Measurements from ENCODE around the gene PRR5L. TPM values are rescaled to one million over a fixed set of nuclear protein-coding genes. Genes with fewer than 3 reads are reported as not detected.
"Not testable (repeated sequence)": the region's sequence is repeated elsewhere in the genome, so short reads cannot be mapped to it uniquely, and the experiment has no call there.

The PRR5L gene
- polyA plus RNA-seq, 5 donors, result 10.6 to 22.8 (median 11.5) TPM

DNA sequence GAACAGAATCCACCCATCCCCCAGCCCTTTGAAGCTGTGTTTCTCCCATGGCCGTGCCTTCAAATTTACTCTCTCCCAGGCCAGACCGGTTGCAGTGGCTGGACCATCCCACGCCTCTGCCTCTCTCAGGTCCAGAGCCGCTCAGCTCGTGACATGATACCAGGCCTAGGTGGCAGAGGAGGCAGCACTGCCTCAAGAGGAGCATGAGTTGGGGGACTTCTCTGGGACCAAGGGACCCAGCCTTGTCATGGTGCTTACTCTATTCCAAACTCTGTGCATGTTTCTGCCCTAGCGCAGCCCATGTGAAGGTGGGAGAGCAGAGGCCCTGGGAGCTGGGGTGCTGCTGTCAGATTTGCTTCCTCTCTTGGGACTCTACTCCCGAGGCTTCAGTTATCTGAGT lies 163.0 kb downstream of the PRR5L start:
- DNase-seq, result no peak

DNA sequence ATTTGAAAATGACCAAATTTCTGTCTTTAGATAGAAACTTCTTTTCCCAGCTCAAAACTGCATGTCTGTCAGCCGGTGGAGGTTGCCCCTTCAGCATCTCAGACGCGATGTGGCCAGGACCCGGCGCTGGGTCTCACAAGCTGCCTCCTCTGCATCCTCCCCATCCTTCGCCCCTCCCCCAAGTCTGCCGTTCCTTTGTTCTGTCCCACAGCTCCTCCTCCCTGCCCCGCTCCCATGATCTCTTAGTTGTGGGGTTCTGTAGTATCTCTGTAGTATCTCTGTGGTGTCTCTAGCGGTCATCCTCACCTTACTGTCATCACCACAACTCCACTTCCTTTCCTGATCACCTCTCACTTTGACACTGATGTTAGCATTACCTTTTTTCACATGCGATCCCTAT lies 164.1 kb downstream of the PRR5L start:
- DNase-seq, result no peak

DNA sequence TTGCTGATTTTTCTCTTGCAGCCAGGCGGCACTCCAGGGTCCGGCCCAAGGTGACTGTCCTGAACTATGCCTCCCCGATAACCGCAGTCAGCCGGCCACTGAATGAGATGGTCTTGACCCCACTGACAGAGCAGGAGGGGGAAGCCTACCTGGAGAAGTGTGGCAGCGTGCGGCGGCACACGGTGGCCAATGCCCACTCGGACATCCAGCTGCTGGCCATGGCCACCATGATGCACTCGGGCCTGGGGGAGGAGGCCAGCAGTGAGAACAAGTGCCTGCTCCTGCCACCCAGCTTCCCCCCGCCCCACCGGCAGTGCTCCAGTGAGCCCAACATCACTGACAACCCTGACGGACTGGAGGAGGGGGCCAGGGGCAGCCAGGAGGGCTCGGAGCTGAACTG lies 166.2 kb downstream of the PRR5L start:
- no peak for DNase-seq

DNA sequence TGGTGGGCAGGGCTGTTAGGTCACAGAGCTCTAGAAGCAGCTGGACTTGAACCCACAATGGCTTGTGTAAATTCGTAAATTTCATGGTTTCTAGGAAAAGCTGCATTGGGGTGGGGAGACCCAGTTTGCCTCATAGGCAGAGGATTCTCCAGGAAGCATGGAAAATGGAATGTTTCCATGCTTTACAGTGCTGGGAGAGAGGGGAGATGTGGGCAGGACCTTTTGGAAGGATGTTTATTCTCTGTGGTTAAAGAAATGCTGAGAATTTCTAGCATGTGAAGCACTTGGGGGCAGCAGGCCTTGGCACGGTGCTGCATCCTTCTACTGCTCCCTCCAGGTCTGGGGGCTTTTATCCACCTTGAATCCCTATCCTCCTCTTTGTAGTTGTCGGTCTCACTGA lies 167.7 kb downstream of the PRR5L start:
- no peak for DNase-seq

DNA sequence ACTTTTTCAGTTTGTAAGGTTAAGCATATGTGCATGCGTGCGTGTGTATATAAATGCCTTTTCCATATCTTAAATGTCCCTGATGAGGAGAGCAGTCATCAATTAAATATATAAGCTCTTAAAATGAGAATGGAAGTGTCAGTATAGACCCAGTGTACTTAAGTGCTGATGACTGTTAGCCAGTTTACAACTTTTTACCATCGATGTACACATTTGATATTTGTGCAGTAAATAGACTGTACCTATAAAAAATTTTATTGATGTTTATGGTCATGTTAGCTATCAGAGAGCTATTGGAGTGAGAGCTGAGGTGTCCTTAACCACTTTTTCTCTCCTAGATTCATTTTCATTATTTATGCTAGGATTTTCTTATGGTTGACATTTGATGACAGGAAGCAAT lies 168.6 kb downstream of the PRR5L start:
- DNase-seq, result no peak

DNA sequence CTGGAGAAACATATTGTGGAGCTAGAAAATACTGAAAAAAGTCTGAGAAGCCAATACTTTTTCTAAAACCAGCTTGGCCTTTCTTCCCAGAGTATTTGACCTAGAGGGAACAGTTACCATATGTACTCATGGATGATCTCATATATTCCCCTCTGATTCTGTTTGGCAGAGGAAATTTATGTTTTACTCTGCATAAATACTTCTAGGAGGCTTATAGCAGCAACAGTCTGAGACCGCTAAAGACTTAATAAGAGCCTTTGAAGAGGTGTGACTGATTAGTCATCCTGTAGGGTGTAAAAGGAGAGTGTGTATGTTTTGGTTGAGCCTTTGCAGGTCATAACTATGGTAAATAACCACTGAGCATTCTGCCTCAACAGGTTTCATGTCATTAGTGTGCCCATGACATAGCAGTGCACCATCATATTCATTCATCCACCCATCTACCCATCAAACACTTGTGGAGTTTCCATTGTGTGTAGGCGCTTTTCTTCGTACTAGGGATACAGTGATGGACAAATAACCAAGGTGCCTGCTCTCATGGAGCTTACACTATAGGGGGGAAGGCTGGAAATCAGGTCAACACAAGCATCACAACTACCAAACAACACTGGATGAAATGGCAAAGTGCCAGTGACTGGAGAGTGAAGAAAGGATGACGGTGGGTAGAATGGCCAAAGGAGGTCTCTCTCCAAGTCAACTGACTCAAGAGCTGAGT lies 169.5 kb downstream of the PRR5L start:
- no peak for DNase-seq

DNA sequence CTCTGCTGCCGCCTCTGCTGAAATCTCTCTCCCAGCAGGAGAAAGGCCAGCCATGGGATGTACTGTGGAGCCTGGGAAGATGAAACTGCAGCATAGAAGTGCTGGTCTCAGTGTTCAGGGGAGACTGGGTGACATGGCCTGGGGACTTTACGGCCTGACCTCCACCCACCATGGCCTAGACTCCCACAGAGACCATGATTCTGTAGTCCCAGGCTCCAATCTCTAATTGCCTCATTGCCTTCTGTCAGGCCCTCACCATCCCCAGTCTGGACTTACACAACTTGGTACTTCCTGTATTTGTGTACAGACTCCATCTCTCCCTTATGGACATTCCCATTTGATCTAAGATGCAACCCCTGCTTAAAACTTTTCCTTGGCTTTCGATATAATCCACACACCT lies 170.9 kb downstream of the PRR5L start:
- DNase-seq, result no peak

DNA sequence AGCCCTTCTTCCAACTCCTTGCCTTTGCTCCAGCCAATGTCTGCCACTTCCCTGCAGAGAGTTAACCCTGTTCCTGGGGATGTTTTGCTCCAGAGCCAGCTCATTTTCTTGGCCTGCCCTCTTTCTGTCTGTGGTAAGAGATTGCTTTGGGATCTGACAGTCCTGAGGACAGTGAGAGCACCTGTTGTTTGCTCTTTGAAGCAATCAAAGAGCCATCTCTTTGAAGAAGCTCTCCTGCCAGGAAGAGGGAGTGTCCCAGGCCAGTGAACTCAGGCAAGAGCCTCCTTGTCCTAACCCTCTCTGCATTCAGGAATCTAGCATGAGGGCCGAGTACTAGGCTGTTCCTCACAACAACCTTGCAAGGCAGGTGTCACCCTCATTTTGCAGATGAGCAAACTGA lies 171.8 kb downstream of the PRR5L start:
- no peak for DNase-seq

DNA sequence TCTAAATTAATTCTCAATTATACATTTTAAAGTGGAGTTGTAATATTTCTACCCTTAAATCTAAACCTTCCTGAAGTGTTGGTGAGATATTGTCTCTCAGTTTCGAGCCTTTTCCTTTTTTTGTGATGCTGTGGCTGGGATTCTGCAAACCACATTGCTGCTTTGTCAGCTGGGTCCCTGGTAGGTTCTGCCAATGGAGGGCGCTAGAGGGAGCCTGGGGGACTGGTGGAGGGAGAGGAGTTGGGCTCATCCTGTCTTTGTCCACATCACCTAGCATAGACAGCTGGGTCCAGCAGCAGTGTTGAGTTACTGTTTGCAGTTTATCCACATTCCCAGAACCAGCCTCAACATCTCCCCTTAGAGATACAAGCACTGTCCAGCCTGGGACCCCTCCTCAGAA lies 173.0 kb downstream of the PRR5L start:
- no peak for DNase-seq

DNA sequence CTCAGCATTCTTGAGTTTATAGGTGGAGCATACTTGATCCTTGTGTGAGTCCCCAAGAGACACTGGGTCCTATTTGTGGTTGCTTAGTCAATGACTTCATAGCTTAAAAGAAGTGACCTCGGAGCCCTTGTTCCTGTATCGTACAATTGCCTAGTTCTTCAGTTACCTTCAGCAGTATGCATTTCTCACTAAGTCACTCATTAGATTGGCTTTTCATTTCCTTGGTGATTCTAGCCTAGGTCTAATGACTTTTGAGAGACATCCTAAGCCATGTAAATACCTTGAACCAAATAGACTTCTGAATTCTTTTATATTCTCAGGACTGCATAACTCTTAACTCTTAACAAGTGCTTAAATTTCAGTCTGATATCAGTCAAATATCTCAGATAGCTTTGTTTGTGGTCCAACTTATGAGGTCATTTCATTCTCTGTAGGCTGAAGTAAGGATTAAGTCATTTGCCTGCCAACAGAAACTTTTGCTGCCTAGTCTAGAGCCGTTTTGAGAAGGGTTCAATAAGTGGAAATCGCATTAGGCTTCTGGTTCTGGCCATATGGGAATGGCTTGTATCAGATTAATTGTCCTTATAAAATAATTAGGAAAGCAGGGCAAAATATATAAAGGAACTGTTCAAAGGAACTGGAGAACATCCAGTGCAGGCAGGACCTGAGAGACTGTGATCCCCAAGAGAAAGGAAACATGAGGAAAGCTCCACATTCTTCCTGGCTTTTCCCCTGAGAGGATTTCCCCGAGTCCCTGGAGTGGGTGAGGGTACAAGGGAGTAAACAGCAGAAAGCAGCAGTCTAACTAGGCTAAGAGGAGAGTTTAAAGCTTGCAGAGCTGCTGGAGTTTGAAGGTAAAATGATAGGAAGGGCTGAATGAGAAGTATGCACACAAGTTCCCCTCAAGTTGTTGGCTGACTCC lies 174.1 kb downstream of the PRR5L start:
- DNase-seq, result no peak

DNA sequence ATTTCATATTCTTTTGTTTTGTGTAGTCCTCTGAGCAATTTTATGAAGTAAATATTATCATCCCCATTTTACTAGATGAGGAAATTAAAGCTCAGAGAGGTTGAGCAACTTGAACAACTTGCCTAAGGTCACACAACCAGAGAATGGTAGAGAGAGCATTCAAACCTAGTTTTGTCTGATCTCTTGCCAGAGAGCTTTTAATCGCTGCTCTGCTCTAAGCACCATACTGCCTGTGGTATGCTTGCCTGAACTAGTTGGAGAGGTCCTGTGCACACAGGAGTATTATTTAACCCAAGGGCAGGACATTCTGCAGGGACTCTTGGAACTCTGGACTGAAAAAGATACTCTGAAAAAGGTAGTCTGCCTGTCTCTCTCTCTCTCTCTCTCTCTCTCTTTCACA lies 175.5 kb downstream of the PRR5L start:
- no peak for DNase-seq

DNA sequence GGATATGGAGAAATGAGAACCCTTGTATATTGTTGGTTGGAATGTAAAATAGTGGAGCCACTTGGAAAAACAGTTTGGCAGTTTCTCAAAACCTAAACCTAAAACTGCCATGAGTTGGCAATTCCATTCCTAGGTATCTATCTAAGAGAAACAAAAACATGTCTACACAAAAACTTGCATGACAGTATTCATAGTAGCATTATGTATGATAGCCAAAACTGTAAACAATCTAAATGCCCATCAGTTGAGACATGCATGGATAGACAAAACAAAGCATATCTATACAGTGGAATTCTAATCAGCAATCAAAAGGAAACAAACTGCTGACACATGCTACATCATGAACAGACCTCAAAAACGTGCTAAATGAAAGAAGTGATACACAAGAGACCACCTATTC lies 179.1 kb downstream of the PRR5L start:
- DNase-seq, result no peak

DNA sequence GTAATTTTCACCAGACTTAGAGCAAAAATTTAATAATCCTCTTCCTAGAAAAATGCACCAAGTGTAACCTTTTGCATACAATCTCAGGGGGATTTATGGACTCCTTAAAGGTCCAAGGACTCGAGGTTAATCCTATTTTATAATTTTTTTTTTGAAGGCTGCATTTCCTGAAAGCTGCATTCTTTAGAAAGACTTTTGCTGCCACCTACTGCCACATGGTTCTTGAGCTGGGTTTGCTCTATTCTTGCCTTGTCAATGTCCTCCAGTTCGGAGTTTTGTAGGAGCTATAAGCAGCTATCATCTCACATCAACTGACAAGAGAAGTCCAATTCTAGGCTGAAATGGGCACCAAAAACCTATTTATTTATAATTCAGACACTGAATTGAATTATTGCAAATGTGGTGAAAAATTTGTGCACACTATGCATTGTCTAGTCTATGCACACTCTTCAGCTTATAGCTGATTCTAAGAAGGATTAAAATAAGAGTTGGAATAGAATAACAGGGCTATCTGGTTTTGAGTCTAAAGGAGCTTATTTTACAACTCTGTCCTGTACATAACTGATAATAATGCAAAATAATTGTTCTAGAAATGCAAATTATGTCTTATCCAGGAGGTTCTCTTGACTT lies 182.7 kb downstream of the PRR5L start:
- DNase-seq, result peak in 1 of 2 donors; percentile 61

DNA sequence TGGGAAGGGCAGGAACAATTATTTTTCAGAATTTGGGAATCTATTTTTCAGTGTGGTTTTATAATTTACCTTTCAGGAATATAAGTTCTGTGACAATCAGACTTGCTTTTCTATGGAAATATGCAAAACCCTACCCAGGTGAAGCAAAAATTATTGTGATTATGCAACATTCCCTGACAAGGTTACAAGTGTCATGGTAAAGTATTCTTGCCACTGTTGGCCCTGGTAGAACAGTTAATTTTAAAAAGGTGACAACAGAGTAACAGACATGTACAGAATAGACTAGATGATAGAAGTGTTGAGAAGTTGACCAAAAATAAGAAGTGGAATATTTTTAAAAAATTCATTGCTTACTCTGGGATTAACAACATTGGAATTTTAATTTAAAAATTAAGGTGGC lies 184.7 kb downstream of the PRR5L start:
- no peak for DNase-seq

DNA sequence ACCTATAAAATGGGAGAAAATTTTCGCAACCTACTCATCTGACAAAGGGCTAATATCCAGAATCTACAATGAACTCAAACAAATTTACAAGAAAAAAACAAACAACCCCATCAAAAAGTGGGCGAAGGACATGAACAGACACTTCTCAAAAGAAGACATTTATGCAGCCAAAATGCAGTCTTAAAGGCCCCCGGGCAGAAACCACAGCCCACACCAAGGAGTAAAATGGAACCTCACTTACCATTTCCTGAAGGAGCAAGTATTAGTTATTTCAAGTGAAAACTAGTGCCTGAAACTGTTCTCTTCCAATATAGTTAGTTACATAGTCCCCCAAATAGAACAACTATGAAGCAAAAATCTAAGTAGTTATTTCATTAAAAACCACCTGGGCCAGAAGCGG lies 187.0 kb downstream of the PRR5L start:
- DNase-seq, result not testable (repeated sequence)

DNA sequence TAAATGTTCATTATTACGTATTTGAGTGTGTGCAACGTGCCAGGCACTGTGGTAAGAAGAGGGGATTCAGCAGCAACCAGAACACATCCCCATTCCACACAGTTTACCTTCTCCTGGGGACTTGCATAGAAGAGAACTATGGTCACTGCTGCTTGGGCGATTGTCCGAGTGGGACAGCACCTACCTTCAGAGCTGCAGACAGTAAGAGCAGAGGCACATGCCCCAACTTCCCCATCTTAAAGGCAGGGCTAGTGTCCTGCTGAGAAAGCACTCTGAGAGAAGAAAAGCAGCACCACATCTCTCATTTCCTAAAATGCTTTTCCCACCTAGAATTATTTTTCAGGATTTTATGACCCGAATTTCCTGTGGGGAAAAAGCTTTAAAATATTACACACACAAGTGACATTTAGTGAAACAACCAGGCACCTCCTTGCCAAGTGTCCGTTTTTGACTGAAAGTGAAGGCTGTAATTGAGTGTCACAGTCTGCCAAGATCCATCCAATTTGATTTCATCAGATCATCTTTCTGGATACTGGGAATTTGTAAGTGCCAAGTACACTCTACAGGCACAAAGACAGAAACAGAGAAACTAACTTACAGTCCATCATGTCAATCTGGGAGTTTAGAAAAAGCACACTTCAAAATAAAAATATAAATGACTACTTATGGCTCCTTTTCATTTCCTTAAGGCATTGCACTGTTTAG lies 189.4 kb downstream of the PRR5L start:
- DNase-seq, result no peak

DNA sequence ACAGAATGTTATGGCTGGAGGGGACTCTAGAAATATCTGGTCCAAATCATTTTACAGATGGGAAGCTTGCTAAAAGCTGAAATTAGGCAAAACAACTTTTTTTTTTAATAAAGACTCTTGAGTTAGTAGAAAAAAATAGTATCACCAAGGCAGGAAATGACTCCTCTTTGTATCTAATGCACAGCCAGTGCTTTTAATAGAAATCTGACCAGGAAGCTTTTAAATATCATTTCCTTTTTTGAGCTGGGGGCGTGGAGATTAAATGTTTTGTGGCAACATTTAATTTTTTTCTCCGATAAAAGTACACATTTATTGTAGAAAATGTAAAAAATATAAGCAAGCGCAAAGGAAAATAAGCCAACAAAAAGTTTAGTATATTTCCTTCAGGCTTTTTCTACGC lies 191.5 kb downstream of the PRR5L start:
- DNase-seq, result no peak

DNA sequence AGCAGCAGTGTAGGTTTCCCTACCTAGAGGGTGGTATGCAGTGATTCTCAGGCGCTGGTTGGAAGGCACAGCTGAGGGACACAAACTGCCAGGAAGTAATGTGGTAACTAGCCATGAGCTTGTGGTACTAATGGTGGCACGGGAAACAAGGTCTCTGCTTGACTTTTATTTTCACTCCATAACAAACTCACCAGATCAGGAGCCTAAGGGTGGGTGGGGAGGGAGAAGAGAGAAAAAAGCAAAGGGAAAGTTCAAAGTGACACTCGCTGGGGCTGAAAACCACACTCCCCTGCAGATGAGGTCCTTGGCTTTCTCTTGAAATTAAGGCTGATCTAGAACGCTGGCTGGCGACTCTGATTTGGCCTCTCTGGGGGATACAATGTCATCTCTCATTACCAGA lies 192.0 kb downstream of the PRR5L start:
- DNase-seq, result no peak

DNA sequence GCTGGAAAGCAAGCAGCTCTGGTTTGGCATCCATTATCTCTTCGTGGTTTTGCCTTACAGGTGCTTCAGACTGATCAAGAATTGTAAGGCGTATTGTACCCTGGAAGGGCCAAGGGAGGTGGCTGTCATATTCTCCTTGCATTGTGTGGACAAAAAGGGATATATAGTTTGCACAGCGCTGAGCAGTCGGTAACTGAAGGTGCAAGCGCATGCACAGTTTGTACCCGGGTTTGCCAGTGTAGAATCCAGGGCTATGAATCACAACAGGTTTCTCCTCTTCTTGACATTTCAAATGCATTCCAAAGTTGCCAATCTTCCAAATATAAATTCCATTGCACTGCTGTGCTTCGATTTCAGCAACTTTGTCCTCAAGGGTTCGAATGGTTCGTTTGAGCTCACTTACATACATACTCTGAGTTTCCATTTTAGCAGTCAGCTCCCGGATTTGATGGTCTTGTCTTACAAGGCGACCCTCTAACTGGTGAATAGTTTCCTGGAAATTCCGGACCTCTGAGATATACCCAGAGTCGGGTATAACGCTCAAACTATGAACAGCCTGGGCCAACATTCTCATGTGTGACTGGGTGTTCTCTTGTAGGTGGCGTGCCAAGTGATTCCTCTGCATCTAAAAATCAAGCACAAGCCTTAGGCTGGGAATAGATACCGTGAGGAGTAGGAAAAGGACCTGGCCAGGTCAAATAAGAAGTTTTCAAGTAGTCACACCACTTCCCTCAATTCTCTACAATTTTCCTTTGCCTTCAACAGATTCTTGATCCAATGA lies 194.1 kb downstream of the PRR5L start:
- no peak for DNase-seq

DNA sequence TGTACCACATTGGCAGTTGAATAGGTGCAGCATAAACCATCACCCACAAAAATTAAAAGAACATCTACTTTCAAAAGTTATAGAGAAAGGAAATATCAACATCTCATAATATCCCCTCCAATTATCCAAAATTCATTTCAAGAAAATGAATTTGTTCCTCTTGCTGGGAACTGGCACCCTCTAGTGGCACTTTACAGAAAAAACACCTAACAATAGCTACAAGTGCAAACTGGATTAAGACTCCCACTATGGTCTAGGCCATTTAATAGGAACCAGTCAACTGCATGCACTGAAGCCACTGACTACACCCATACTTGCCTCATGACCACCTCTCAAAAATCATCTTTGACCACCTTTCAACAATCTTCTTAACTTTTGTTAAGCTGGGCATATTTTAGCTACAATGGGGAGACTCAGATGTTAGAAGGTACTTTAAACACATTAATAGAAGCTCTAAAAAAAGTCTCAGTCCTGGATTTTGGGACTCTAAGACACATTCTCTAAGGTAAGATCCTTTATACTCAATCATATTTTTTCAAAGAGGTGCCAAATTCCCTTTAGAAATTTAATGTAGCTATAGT lies 196.7 kb downstream of the PRR5L start:
- DNase-seq, result peak in 1 of 2 donors; percentile 28

DNA sequence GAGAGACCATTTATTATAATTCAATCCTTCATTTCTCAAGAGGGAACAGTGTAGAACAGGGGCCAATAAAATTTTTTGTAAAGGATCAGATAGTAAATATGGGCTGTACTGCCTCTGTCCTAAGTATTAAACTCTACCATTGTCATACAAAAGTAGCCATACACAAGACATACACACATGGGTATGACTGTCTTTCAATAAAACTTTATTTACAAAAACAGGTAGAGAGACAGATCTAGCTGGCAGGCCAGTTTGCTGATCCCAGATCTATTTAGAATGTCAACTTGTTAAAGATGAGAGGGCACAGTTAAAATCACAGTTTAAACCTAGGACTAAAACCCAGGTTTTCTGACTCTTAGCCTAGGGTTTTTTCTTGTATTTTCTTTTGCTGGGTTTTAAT lies 197.2 kb downstream of the PRR5L start:
- DNase-seq, result no peak
